Skin epidermis (tissue), 12 donors: ENCODE data around the gene SERPINB1.
"Not testable (repeated sequence)": the region's sequence is repeated elsewhere in the genome, so short reads cannot be mapped to it uniquely, and the experiment has no call there.

Experiments
- H3K27ac ChIP-seq, 21 experiments: fragments of 200-600 bp; sonication (generic) in 11 of 21; one replicate each; pipeline ENCODE4 v1.5.0; 2020; ENCODE audit warnings: mild to moderate bottlenecking in 3 of 21, inconsistent platforms in 2 of 21, moderate library complexity in 2 of 21
- H3K4me3 ChIP-seq, 7 experiments: fragments of 200-600 bp; sonication (generic) in 2 of 7; one replicate each; pipeline ENCODE4 v1.5.0; 2020; ENCODE audit warnings: inconsistent platforms in 2 of 7, mild to moderate bottlenecking in 2 of 7, moderate library complexity in 1 of 7

The SERPINB1 gene

GRCh38 chr6:2841264-2842138, at the start of gene SERPINB1:
SERPINB1 (minus strand) TSS chr6:2841863; CDS start chr6:2840586, 1,277 bp downstream.
- Histone ChIP-seq H3K4me3 (peak within 1 kb of the TSS; percentile 42 to 66 (median 57)), H3K27ac (peak within 1 kb of the TSS; percentile 88 to 99 (median 97))

DNA sequence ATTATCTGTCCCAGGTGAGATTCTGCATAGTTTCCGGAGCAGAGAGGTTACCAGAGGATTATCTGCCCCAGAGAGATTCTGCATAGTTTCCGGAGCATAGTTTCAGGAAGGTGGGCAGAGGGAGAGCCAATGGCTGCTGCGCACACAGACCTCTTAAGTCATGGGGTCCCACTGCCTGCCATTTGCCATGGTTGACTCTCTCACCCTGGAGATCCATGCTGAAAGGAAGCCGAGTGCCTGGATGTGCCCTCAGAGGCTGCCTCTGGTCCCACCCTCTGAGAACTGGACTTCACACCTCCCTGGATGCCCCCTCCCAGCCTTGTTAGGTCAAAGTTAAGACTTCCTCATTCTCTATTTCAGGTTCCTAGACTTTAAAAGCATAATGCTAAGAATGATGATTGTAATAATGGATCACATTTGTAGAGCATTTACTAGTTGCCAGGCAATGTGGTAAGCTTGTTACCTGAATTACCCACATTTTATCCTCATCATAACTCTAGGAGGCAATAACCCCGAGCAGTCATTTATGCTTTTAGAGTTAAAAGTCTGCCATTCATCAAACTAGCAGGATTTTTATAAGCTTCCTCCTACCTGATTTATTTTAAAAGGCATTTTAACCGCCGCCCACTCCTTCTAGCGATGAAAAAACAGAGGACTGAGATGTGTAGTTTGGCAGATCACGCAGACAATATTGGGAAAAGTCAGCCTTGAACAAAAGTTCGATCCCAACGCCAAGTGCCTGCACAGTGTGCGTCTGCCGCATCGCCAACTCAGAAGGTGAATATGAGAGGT, 49.5 kb upstream of the SERPINB1 start:
- Histone ChIP-seq H3K4me3 (peak overlapping the region in 1 of 7 experiments; percentile 7), H3K27ac (peak overlapping the region in 2 of 21 experiments; percentile 46 to 70)

DNA sequence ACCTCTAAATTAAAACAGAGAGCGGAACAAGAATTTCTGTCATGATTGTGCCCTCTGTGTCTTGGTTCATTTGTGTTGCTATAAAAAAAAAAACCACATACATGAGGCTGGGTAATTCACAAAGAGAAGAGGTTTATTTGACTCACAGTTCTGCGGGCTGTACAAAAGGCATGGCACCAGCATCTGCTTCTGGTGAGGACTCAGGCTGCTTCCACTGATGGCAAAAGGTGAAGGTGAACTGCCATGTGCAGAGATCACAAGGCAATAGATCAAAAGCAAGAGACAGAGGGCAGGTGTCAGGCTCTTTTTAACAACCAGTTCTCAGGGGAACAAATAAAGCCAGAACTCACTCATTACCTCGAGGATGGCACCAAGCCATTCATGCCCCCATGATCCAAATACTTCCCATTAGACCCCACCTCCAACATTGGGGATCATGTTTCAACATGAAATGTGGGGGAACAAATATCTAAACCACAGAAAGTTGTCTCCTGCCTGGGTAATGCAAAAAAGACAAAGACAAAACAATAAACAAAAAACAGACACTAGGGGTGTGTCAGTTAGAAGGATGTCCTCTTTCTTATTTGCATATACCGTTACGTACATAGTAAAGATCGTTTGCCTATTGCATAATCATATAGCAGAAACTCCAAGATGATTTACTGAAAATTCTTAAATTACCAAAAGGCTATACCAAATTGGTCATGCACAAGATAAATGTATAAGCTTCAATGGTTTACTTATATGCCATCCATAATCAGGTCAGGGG, 44.5 kb upstream of the SERPINB1 start:
- no peak overlapping the region for H3K27ac ChIP-seq
- H3K4me3 ChIP-seq, result no peak overlapping the region

DNA sequence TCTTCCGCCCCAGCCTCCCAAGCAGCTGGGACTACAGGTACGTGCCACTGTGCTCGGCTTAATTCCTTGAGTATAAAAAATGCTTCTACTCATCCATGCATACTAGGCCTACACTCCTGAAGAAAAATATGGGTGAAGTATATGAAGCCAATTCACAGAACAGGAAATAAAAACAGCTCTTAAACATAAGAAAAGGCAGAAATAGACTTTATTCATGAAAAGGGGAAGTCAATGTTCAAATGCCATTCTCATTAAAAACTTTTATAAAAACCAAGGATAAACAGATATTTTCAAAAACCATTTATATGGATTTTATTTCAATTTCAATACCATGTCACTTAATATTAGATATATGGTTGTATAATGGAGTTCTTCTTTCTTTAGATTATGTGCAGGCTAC, 43.1 kb upstream of the SERPINB1 start:
- H3K27ac ChIP-seq, result peak overlapping the region in 1 of 21 experiments; percentile 18

GRCh38 chr6:2883673-2884072, 42.0 kb upstream of the SERPINB1 start:
- no peak overlapping the region for H3K4me3 ChIP-seq
- no peak overlapping the region for H3K27ac ChIP-seq

More for the DNA sequence above, 43.1 kb upstream of the SERPINB1 start:
- H3K4me3 ChIP-seq, result no peak overlapping the region

DNA sequence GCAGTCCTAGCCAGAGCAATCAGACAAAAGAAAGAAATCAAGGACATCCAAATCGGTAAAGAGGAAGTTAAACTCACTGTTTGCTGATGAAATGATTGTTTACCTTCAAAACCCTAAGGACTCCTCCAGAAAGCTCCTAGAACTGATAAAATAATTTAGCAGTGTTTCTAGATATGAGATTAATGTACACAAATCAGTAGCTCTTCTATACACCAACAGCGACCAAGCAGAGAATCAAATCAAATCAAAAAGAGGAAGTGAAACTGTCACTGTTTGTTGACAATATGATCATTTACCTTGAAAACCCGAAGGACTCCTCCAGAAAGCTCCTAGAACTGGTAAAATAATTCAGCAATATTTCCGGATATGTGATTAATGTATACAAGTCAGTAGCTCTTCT, 39.8 kb upstream of the SERPINB1 start:
- Histone ChIP-seq H3K4me3 (no peak overlapping the region), H3K27ac (peak overlapping the region in 2 of 21 experiments; percentile 12 to 77)

- not testable (repeated sequence) for H3K4me3 ChIP-seq
- peak overlapping the region in 2 of 21 experiments; percentile 7 to 77 for H3K27ac ChIP-seq
These were observed 38.5 kb upstream of the SERPINB1 start for GRCh38 chr6:2880156-2880555.

DNA sequence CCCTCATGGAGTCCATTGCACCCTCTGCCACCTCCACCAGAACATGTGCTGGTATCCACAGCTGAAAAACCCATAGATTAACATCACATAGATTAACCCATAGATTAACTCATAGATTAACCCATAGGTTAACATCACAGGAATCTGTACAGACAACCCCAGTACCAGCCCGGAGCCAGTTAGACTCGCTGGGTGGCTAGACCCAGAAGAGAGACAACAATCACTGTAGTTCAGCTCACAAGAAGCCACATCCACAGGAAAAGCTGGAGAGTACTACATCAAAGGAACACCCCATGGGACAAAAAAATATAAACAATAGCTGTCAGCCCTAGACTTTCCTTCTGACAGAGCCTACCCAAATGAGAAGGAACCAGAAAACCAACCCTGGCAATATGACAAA, 36.3 kb upstream of the SERPINB1 start:
- Histone ChIP-seq H3K4me3 (no peak overlapping the region), H3K27ac (peak overlapping the region in 10 of 21 experiments; percentile 42 to 96 (median 90))

- Histone ChIP-seq H3K4me3 (no peak overlapping the region), H3K27ac (peak overlapping the region in 19 of 21 experiments; percentile 29 to 96 (median 89))
These were observed 35.6 kb upstream of the SERPINB1 start for GRCh38 chr6:2877057-2877882.

- Histone ChIP-seq H3K4me3 (peak overlapping the region; percentile 32 to 61 (median 55)), H3K27ac (peak overlapping the region; percentile 29 to 96 (median 88))
These were observed 34.8 kb upstream of the SERPINB1 start for GRCh38 chr6:2876210-2877056.

DNA sequence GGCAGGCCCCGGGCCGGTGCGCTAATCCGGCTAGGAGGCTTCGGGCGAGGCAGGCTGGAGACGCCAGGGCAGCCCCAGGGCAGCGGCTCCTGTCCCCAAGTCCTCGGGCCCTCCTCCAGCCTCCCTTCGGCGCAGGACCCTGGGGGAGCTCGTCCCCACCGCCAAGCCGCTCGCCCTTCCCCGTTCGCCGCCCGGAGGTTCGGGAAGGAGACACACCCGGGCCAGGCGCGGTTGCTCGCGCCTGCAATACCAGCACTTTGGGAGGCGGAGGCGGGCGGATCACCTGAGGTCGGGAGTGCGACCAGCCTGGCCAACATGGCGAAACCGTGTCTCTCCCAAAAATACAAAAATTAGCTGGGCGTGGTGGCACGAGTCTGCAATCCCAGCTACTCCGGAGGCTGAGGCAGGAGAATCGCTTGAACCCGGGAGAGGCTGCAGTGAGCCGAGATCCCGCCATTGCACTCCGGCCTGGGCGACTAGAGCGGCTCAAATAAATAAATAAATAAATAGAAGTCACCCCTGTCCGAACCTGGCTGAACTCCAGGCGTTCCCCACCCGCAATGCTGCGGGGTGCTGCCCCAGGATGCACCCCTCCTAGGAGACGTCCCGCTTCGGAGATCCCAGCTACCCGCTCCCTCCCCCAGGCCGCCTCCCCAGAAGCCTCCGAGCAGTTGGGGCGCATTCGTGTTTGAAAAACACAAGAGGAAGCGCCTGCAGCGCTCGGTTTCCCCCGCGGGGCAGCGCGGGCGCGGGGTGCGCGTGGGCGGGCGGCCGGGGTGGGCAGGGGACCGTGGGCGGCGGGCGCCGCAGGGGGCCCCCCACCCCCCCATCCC, 33.9 kb upstream of the SERPINB1 start:
- Histone ChIP-seq H3K4me3 (peak overlapping the region; percentile 32 to 61 (median 55)), H3K27ac (peak overlapping the region; percentile 29 to 96 (median 88))

GRCh38 chr6:2873643-2874042, 32.0 kb upstream of the SERPINB1 start:
- Histone ChIP-seq H3K27ac (no peak overlapping the region), H3K4me3 (no peak overlapping the region)

GRCh38 chr6:2872423-2873358, 31.0 kb upstream of the SERPINB1 start:
- Histone ChIP-seq H3K27ac (no peak overlapping the region), H3K4me3 (no peak overlapping the region)

DNA sequence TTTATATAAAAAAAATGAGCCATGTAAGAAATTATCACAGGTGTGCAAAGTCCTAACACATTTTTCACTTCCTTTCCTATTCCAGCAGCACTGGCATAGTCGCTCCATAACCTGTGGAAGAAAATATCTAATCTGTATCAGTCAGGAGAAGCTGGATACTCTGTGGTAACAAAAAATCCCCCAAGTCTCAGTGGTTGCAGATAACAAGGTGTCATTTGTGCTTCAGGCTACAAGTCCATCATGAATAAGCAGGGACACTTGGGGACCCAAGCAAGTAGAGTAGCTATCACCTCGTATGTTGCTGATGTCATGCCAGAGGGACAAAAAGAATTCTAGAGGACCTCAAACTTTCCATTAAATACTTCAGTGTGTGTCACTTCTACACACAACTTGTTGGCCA, 30.3 kb upstream of the SERPINB1 start:
- no peak overlapping the region for H3K4me3 ChIP-seq

GRCh38 chr6:2871102-2871501, 29.4 kb upstream of the SERPINB1 start:
- Histone ChIP-seq H3K4me3 (no peak overlapping the region), H3K27ac (no peak overlapping the region)

More for the DNA sequence above, 30.3 kb upstream of the SERPINB1 start:
- H3K27ac ChIP-seq, result no peak overlapping the region

DNA sequence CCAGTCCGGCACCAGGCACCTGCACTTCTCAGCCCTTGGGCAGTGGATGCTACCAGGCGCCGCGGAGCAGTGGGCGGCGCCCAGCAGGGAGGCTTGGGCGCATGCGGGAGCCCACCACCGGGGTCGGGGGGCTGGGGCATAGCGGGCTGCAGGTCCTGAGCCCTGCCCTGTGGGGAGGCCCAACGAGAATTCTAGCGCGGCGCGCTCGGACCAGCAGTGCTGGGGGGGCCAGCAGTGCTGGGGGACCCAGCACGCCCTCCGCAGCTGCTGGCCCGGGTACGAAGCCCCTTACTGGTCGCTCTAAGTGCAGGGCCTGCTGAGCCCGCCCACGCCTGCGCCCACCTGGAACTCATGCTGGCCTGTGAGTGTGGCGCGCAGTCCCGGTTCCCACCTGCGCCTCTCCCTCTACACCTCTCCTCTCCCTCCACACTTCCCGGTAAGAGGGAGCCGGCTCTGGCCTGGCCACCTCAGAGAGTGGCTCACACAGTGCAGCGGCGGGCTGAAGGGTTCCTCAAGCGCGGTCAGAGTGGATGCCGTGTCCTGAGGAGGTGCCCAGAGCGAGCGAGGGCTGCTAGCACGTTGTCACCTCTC, 28.5 kb upstream of the SERPINB1 start:
- Histone ChIP-seq H3K4me3 (no peak overlapping the region), H3K27ac (no peak overlapping the region)
